GM23338 (cell line): ENCODE data around the gene HRH2. TPM values are rescaled to one million over a fixed set of nuclear protein-coding genes. Genes with fewer than 3 reads are reported as not detected.

Experiments
- ATAC-seq: fragments of 200-7000 bp; cut with Tn5 transposase; 3 replicates; pipeline ENCODE4 v1.9.1; 2020
- DNase-seq: peaks from one replicate; pipeline ENCODE4 v3.0.0-alpha.2; 2015; ENCODE audit warnings: low spot score
- H2AFZ ChIP-seq: fragments of 200-600 bp; sonication (generic); 2 replicates; pipeline ENCODE4 v1.8.0; 2016; ENCODE audit warnings: antibody characterized with exemption, mild to moderate bottlenecking, moderate library complexity
- H3F3A ChIP-seq: fragments of 200-600 bp; sonication (generic); replicated peaks from 2 replicates; pipeline ENCODE4 v1.8.0; 2017; ENCODE audit warnings: antibody characterized with exemption, mixed run types, low read depth
- H3K27ac ChIP-seq: fragments of 200-600 bp; sonication (generic); 2 replicates; pipeline ENCODE4 v1.6.1; 2016; ENCODE audit warnings: low read depth
- H3K27me3 ChIP-seq: fragments of 200-600 bp; sonication (generic); 2 replicates; pipeline ENCODE4 v1.8.0; 2016; ENCODE audit warnings: mild to moderate bottlenecking, mixed run types, moderate library complexity; ENCODE audit not compliant: insufficient read depth
- H3K36me3 ChIP-seq: fragments of 200-600 bp; sonication (generic); 2 replicates; pipeline ENCODE4 v1.8.0; 2016; ENCODE audit warnings: mild to moderate bottlenecking; ENCODE audit not compliant: insufficient read depth
- H3K4me1 ChIP-seq: fragments of 200-600 bp; sonication (generic); 2 replicates; pipeline ENCODE4 v1.8.0; 2016; ENCODE audit warnings: mild to moderate bottlenecking, moderate library complexity; ENCODE audit not compliant: insufficient read depth
- H3K4me2 ChIP-seq: fragments of 200-600 bp; sonication (generic); 2 replicates; pipeline ENCODE4 v1.7.1; 2017; ENCODE audit warnings: mixed run types
- H3K4me3 ChIP-seq: fragments of 200-600 bp; sonication (generic); 2 replicates; pipeline ENCODE4 v1.6.1; 2016; ENCODE audit warnings: mixed run types
- H3K79me2 ChIP-seq: fragments of 200-600 bp; sonication (generic); replicated peaks from 2 replicates; pipeline ENCODE4 v1.8.0; 2017; ENCODE audit warnings: mild to moderate bottlenecking; ENCODE audit not compliant: insufficient read depth
- H3K9me2 ChIP-seq: fragments of 200-600 bp; sonication (generic); 2 replicates; pipeline ENCODE4 v1.8.0; 2017; ENCODE audit not compliant: insufficient read depth
- H4K20me1 ChIP-seq: fragments of 200-600 bp; sonication (generic); replicated peaks from 2 replicates; pipeline ENCODE4 v1.8.0; 2017; ENCODE audit warnings: mild to moderate bottlenecking; ENCODE audit not compliant: insufficient read depth
- H3K27ac Mint-ChIP-seq: 2 replicates; pipeline ENCODE4 v1.8.0; 2020; ENCODE audit warnings: inconsistent platforms, mild to moderate bottlenecking, moderate library complexity, mixed read lengths
- H3K27me3 Mint-ChIP-seq: 3 replicates; pipeline ENCODE4 v1.8.0; 2022; ENCODE audit warnings: low read depth, mild to moderate bottlenecking, moderate library complexity, mixed read lengths, inconsistent platforms; ENCODE audit not compliant: insufficient read depth, poor library complexity
- H3K36me3 Mint-ChIP-seq: 3 replicates; pipeline ENCODE4 v1.8.0; 2021; ENCODE audit warnings: low read depth, mild to moderate bottlenecking, inconsistent platforms, moderate library complexity, mixed read lengths
- H3K4me1 Mint-ChIP-seq: 3 replicates; pipeline ENCODE4 v1.8.0; 2020; ENCODE audit warnings: mild to moderate bottlenecking, inconsistent platforms, mixed read lengths
- H3K4me3 Mint-ChIP-seq: 3 replicates; pipeline ENCODE4 v1.8.0; 2021; ENCODE audit warnings: moderate library complexity, mild to moderate bottlenecking, inconsistent platforms, mixed read lengths
- H3K9me3 Mint-ChIP-seq: 3 replicates; pipeline ENCODE4 v1.8.0; 2020; ENCODE audit warnings: moderate library complexity, mild to moderate bottlenecking, inconsistent platforms, mixed read lengths
- CTCF ChIP-seq, 2 experiments: fragments of 200-600 bp in 1 of 2; sonication (generic) in 1 of 2; conservative IDR thresholded peaks; 2 replicates each; pipeline versions ENCODE4 v1.5.1 to v1.6.1; 2016 to 2017; ENCODE audit warnings: antibody characterized with exemption in 2 of 2, low read depth in 2 of 2, mild to moderate bottlenecking in 2 of 2, moderate library complexity in 1 of 2
- EZH2 ChIP-seq: fragments of 200-600 bp; sonication (generic); IDR thresholded peaks from one replicate; pipeline ENCODE4 v1.8.0; 2017; ENCODE audit warnings: antibody characterized with exemption, mild to moderate bottlenecking, low read depth; ENCODE audit not compliant: unreplicated experiment
- STAT1 ChIP-seq: IDR thresholded peaks from one replicate; pipeline ENCODE4 v1.6.1; 2016; ENCODE audit warnings: antibody characterized with exemption; ENCODE audit not compliant: unreplicated experiment
- ZNF114 ChIP-seq: fragments of 250-450 bp; sonication (Bioruptor Pico); IDR thresholded peaks from 2 replicates; pipeline ENCODE4 v1.5.0; 2020; ENCODE audit warnings: mild to moderate bottlenecking, moderate library complexity
- ZNF331 ChIP-seq: fragments of 250-450 bp; sonication (Bioruptor Pico); IDR thresholded peaks from 2 replicates; pipeline ENCODE4 v1.5.0; 2020; ENCODE audit warnings: low read depth, mild to moderate bottlenecking, moderate library complexity
- polyA plus RNA-seq: library from polyadenylated mRNA; unstranded; fragments of >200 nt; fragmentation: Nextera tagmentation; extraction: Ambion mirVana; gene quantifications from 2 replicates; pipeline ENCODE4 v1.2.1, GENCODE V29; 2016
- total RNA-seq: library from RNA; depleted of rRNA; stranded (reverse); fragments of >200 nt; shearing (Covaris generic); gene quantifications from 2 replicates; pipeline ENCODE4 v1.2.3, GENCODE V29; 2014
- TF ChIP-seq, protein P1 (sequence below): IDR thresholded peaks from one replicate; pipeline ENCODE4 v1.6.1; 2018; ENCODE audit warnings: antibody characterized with exemption; ENCODE audit not compliant: unreplicated experiment

Gene HRH2
- total and polyA plus RNA-seq, 2 experiments from 2014 or later, result 6.8 to 7.0 TPM

- TF ChIP-seq CTCF (conservative IDR thresholded peaks at IDR 0.05; ENCODE audit: low read depth in 2 of 2) (no peak), ZNF114 (no peak), EZH2 (no peak), STAT1 (no peak)
Observed at GRCh38 chr5:175742290-175742994, 84.6 kb downstream of the HRH2 start (continued).

DNA sequence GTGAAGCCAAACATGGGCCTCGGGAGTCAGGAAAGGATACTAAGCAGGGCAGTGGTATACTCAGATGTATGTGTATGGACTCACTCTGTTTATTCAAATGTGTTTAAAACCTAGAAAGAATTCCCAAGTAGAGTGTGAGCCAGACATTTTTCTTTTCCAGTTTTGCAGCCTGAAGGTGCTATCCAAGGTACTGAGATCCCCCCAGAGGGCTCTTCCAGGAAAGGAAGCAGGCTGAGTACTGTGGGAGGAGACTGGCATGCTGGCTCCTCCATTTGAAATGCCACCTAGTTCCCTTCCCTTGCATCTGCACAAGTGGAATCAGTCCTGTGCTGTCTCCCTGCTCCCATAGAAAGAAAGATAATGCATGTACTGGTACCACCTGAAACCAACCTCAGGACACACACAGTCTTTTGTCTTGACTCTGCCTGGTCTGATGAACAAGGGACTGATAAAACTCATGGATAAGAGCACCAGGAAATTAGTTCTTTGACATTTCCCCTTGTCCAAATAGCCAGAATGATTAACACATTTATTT is 85.9 kb downstream of the HRH2 start:
- no peaks in the 10 kb centered on the region for H3K9me3 Mint-ChIP-seq
- no peaks in the 10 kb centered on the region for H3K9me2 ChIP-seq
- H3F3A ChIP-seq, result no peaks in the 10 kb centered on the region
- ATAC-seq, result peak; percentile 76
- no peak overlapping the region for H3K4me3 Mint-ChIP-seq
- peaks cover 7% of the 10 kb centered on the region for H3K4me1 Mint-ChIP-seq
- no peak for TF ChIP-seq ZNF331 (CRISPR knock-in tag)
- TF ChIP-seq, protein P1, sequence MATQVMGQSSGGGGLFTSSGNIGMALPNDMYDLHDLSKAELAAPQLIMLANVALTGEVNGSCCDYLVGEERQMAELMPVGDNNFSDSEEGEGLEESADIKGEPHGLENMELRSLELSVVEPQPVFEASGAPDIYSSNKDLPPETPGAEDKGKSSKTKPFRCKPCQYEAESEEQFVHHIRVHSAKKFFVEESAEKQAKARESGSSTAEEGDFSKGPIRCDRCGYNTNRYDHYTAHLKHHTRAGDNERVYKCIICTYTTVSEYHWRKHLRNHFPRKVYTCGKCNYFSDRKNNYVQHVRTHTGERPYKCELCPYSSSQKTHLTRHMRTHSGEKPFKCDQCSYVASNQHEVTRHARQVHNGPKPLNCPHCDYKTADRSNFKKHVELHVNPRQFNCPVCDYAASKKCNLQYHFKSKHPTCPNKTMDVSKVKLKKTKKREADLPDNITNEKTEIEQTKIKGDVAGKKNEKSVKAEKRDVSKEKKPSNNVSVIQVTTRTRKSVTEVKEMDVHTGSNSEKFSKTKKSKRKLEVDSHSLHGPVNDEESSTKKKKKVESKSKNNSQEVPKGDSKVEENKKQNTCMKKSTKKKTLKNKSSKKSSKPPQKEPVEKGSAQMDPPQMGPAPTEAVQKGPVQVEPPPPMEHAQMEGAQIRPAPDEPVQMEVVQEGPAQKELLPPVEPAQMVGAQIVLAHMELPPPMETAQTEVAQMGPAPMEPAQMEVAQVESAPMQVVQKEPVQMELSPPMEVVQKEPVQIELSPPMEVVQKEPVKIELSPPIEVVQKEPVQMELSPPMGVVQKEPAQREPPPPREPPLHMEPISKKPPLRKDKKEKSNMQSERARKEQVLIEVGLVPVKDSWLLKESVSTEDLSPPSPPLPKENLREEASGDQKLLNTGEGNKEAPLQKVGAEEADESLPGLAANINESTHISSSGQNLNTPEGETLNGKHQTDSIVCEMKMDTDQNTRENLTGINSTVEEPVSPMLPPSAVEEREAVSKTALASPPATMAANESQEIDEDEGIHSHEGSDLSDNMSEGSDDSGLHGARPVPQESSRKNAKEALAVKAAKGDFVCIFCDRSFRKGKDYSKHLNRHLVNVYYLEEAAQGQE, result peak; percentile 89
- TF ChIP-seq CTCF (conservative IDR thresholded peaks at IDR 0.05; ENCODE audit: low read depth in 2 of 2), result no peak
- no peaks in the 10 kb centered on the region for H3K79me2 ChIP-seq
- H3K27me3 ChIP-seq, result no peaks in the 10 kb centered on the region
- H3K4me1 ChIP-seq, result no peaks in the 10 kb centered on the region
- H3K27ac ChIP-seq, result no peak overlapping the region
- no peaks in the 10 kb centered on the region for H3K36me3 Mint-ChIP-seq
- H3K27me3 Mint-ChIP-seq, result peaks cover 4% of the 10 kb centered on the region
- no peaks in the 10 kb centered on the region for H4K20me1 ChIP-seq
- H3K4me3 ChIP-seq, result no peak overlapping the region
- no peak overlapping the region for H3K27ac Mint-ChIP-seq
- no peak overlapping the region for H3K4me2 ChIP-seq
- DNase-seq, result peak; percentile 77
- no peak overlapping the region for H2AFZ ChIP-seq
- H3K36me3 ChIP-seq, result no peaks in the 10 kb centered on the region
